ENCODE data around the gene HOXA1.

HOXA1 gene

DNA sequence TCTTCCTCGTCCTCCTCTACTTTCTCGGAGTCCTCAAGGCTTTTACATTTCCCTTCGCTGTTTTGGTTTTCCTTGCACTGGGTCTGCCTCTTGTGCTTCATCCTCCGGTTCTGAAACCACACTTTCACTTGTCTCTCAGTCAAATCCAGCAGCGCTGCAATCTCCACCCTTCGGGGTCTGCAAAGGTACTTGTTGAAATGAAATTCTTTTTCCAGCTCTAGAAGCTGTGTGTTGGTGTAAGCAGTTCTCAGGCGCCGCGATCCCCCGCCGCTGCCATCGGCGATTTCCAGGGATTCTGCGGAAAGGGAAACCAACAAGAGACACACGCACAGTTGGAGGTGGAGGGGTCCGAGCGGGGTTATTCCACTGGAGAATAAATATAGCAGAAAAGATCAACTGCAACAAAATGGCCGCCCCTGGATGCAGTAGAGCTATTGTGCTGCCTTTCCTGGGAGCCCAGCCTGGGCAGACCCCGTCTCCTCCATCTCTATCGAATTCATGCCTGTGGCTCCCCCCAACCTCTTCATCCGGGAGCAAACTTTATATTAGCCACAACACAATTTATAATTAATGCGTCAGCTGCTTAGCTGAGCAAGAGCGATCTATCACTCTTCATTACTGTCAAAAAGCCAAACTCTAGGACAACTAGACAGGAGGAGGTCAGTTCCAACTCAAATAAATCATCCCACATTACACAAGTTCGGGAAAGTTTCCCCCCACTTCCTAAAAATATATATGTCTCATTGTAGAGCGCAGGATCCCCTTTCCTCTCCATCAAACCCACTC lies 5.6 kb upstream of the HOXA1 start (continued):
- TF ChIP-seq, protein P1, sequence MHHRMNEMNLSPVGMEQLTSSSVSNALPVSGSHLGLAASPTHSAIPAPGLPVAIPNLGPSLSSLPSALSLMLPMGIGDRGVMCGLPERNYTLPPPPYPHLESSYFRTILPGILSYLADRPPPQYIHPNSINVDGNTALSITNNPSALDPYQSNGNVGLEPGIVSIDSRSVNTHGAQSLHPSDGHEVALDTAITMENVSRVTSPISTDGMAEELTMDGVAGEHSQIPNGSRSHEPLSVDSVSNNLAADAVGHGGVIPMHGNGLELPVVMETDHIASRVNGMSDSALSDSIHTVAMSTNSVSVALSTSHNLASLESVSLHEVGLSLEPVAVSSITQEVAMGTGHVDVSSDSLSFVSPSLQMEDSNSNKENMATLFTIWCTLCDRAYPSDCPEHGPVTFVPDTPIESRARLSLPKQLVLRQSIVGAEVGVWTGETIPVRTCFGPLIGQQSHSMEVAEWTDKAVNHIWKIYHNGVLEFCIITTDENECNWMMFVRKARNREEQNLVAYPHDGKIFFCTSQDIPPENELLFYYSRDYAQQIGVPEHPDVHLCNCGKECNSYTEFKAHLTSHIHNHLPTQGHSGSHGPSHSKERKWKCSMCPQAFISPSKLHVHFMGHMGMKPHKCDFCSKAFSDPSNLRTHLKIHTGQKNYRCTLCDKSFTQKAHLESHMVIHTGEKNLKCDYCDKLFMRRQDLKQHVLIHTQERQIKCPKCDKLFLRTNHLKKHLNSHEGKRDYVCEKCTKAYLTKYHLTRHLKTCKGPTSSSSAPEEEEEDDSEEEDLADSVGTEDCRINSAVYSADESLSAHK (tag by site-specific recombination; IDR thresholded peaks at IDR 0.05): no peak
- no peak for TF ChIP-seq ZNF501 (tag by site-specific recombination; IDR thresholded peaks at IDR 0.05)
- TF ChIP-seq, protein P2, sequence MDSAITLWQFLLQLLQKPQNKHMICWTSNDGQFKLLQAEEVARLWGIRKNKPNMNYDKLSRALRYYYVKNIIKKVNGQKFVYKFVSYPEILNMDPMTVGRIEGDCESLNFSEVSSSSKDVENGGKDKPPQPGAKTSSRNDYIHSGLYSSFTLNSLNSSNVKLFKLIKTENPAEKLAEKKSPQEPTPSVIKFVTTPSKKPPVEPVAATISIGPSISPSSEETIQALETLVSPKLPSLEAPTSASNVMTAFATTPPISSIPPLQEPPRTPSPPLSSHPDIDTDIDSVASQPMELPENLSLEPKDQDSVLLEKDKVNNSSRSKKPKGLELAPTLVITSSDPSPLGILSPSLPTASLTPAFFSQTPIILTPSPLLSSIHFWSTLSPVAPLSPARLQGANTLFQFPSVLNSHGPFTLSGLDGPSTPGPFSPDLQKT (IDR thresholded peaks at IDR 0.05; ENCODE audit: borderline replicate concordance, low read depth, low read length): no peak
- TF ChIP-seq, protein P3, sequence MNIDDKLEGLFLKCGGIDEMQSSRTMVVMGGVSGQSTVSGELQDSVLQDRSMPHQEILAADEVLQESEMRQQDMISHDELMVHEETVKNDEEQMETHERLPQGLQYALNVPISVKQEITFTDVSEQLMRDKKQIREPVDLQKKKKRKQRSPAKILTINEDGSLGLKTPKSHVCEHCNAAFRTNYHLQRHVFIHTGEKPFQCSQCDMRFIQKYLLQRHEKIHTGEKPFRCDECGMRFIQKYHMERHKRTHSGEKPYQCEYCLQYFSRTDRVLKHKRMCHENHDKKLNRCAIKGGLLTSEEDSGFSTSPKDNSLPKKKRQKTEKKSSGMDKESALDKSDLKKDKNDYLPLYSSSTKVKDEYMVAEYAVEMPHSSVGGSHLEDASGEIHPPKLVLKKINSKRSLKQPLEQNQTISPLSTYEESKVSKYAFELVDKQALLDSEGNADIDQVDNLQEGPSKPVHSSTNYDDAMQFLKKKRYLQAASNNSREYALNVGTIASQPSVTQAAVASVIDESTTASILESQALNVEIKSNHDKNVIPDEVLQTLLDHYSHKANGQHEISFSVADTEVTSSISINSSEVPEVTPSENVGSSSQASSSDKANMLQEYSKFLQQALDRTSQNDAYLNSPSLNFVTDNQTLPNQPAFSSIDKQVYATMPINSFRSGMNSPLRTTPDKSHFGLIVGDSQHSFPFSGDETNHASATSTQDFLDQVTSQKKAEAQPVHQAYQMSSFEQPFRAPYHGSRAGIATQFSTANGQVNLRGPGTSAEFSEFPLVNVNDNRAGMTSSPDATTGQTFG (tag by site-specific recombination; IDR thresholded peaks at IDR 0.05; ENCODE audit: borderline replicate concordance): no peak

DNA sequence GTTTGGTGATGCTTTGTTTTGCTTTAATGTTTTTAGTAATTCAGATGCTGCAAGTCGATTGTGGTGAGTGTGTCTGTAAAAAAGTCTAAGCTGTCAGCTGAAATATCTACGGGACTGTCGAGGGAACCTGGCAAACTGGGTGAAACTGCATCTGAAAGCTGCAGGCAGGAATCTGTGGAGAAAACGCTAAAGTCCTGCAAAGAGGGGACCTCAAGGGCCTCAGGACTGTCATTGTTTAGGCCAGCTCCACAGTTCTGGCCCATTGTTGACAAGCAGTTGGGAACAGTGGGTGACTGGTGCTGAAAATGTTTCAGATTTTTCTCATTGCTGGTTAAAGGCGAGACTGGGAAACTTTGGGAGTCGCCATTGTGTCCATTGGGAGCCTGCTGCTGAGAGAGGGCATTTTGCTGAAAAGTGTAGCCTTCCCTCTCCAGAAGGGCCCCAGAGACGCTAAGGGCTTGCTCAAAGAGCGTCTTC lies 4.9 kb upstream of the HOXA1 start:
- Histone ChIP-seq H3K27ac (ENCODE audit: extremely low read depth, low read depth, low read length) (no peak overlapping the region), H3K4me3 (ENCODE audit: low read depth, low read length) (no peak overlapping the region), H3K36me3 (ENCODE audit: control insufficient read depth in 2 of 2, insufficient read depth in 1 of 2, low read length in 2 of 2) (peaks cover 12 to 28% of the 10 kb centered on the region in 2 experiments), H3K9me3 (ENCODE audit: control insufficient read depth, insufficient read depth, low read depth, low read length) (no peaks in the 10 kb centered on the region), H3K4me1 (ENCODE audit: control insufficient read depth, insufficient read depth, low read length) (peaks cover 7% of the 10 kb centered on the region; the same call in 1 of the 2 replicates)
- peak; percentile 37; the same call in 1 of the 2 replicates for TF ChIP-seq ZBTB20 (tag by site-specific recombination; IDR thresholded peaks at IDR 0.05)
- no peak for TF ChIP-seq ZNF274 (IDR thresholded peaks at IDR 0.05; ENCODE audit: low read length)
- TF ChIP-seq ZNF274 (tag by site-specific recombination; IDR thresholded peaks at IDR 0.05; ENCODE audit: borderline replicate concordance): no peak
- ChIA-PET POLR2A (interaction anchor here (1.2 kb wide), 1 partner anchor 31 kb away, joined by 4 read pairs; no protein-coding TSS in a partner anchor), CTCF (interaction anchor here (0.9 kb wide), 1 partner anchor 43 kb away, joined by 3 read pairs; the partner anchor contains the start of gene HOXA5)

DNA sequence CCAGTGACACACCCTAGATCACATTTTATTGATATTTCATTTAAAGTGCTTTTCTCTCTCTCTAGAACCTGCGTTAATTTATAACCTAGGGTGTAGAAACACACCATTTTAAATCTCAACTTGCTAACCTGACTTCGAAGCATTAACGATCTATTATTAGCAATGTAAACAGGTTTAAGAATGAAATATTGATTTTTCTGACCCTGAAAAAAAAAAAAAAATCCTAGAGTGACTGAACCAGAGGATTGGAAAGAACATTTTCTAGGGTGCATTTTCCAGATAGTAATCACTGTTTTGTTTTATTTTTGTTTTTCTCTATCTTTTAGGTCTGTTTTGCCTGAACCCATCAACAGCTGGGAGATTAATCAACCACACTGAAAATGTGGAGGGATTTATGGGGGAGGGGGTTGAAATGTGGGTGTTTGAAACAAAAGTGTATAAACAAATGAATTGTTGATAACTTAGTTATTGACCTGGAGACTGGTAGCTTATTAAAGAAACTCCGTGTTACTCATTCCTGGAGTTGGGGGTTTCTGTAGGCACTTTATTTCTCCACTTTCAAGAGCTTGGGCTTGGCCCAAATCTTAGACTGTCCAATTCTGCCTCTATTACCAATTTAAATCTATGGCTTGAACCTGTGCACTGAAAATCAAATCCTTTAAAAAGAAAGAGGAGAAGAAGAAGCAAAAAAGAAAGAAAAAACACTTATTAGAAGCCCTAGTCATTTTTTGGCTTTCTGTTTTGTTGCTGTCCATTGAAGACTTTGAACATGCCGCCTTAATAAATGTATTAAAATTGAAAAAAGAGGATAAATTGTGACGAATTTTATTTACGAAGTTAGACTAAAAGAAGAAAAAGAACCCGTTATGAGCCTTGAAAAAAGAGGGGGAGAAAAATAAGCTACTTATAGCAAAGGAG lies 3.9 kb upstream of the HOXA1 start:
- Histone ChIP-seq H3K4me3 (ENCODE audit: low read depth, low read length) (no peak overlapping the region), H3K9me3 (ENCODE audit: control insufficient read depth, insufficient read depth, low read depth, low read length) (no peaks in the 10 kb centered on the region), H3K4me1 (ENCODE audit: control insufficient read depth, insufficient read depth, low read length) (peaks cover 12% of the 10 kb centered on the region), H3K36me3 (ENCODE audit: control insufficient read depth in 2 of 2, insufficient read depth in 1 of 2, low read length in 2 of 2) (peaks cover 12 to 28% of the 10 kb centered on the region in 2 experiments), H3K27ac (ENCODE audit: extremely low read depth, low read depth, low read length) (no peak overlapping the region)
- CTCF ChIA-PET: interaction anchor here (0.9 to 1.3 kb wide), 3 partner anchors 44 to 50 kb away, joined by 3 to 5 read pairs (median 3); partner anchors contain the start of gene HOXA5
- POLR2A ChIA-PET: interaction anchor here (1.2 to 4.3 kb wide), 2 partner anchors 10 to 31 kb away, joined by 3 to 31 read pairs; partner anchors contain the start of gene HOXA4
- TF ChIP-seq ZNF202 (tag by site-specific recombination; IDR thresholded peaks at IDR 0.05; ENCODE audit: borderline replicate concordance) (no peak), SCRT2 (tag by site-specific recombination; IDR thresholded peaks at IDR 0.05) (peak; percentile 18), ZNF426 (tag by site-specific recombination; IDR thresholded peaks at IDR 0.05) (no peak), ZNF521 (tag by site-specific recombination; IDR thresholded peaks at IDR 0.05) (no peak), ZFHX2 (tag by site-specific recombination; conservative IDR thresholded peaks at IDR 0.05) (peak; percentile 20; the same call in 1 of the 2 replicates), ZNF626 (tag by site-specific recombination; IDR thresholded peaks at IDR 0.05) (no peak)
- TF ChIP-seq, protein P4, sequence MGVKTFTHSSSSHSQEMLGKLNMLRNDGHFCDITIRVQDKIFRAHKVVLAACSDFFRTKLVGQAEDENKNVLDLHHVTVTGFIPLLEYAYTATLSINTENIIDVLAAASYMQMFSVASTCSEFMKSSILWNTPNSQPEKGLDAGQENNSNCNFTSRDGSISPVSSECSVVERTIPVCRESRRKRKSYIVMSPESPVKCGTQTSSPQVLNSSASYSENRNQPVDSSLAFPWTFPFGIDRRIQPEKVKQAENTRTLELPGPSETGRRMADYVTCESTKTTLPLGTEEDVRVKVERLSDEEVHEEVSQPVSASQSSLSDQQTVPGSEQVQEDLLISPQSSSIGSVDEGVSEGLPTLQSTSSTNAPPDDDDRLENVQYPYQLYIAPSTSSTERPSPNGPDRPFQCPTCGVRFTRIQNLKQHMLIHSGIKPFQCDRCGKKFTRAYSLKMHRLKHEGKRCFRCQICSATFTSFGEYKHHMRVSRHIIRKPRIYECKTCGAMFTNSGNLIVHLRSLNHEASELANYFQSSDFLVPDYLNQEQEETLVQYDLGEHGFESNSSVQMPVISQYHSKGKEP (tag by site-specific recombination; IDR thresholded peaks at IDR 0.05): no peak
- TF ChIP-seq, protein P5, sequence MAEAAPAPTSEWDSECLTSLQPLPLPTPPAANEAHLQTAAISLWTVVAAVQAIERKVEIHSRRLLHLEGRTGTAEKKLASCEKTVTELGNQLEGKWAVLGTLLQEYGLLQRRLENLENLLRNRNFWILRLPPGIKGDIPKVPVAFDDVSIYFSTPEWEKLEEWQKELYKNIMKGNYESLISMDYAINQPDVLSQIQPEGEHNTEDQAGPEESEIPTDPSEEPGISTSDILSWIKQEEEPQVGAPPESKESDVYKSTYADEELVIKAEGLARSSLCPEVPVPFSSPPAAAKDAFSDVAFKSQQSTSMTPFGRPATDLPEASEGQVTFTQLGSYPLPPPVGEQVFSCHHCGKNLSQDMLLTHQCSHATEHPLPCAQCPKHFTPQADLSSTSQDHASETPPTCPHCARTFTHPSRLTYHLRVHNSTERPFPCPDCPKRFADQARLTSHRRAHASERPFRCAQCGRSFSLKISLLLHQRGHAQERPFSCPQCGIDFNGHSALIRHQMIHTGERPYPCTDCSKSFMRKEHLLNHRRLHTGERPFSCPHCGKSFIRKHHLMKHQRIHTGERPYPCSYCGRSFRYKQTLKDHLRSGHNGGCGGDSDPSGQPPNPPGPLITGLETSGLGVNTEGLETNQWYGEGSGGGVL (tag by site-specific recombination; IDR thresholded peaks at IDR 0.05): 0 out of 2 replicates have a peak, but pooled peaks have one; percentile 21

All from HEK293 (cell line).